ENCODE data around the gene ANKRD29. TPM values are rescaled to one million over a fixed set of nuclear protein-coding genes. Genes with fewer than 3 reads are reported as not detected.

ANKRD29 gene
- total and polyA plus RNA-seq, 2 of the 4 experiments (the other 2 are of a cell fraction) = 0.18 to 0.31 TPM

- TF ChIP-seq RCOR1 (IDR thresholded peaks at IDR 0.05; ENCODE audit: insufficient replicate concordance, low read length) (no peak), RAD21 (IDR thresholded peaks at IDR 0.05; ENCODE audit: low read length) (no peak), MXI1 (IDR thresholded peaks at IDR 0.05; ENCODE audit: borderline replicate concordance, low read depth, low read length) (no peak), CTCF (conservative IDR thresholded peaks at IDR 0.05; ENCODE audit: low read depth, low read length) (no peak), MAZ (IDR thresholded peaks at IDR 0.05; ENCODE audit: borderline replicate concordance, low read depth, low read length) (no peak), SMC3 (IDR thresholded peaks at IDR 0.05; ENCODE audit: low read depth, low read length) (no peak)
- TF ChIP-seq, protein P1, sequence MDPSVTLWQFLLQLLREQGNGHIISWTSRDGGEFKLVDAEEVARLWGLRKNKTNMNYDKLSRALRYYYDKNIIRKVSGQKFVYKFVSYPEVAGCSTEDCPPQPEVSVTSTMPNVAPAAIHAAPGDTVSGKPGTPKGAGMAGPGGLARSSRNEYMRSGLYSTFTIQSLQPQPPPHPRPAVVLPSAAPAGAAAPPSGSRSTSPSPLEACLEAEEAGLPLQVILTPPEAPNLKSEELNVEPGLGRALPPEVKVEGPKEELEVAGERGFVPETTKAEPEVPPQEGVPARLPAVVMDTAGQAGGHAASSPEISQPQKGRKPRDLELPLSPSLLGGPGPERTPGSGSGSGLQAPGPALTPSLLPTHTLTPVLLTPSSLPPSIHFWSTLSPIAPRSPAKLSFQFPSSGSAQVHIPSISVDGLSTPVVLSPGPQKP (IDR thresholded peaks at IDR 0.05; ENCODE audit: borderline replicate concordance, low read depth, low read length) = no peak
- H4K91ac ChIP-seq (ENCODE audit: insufficient read depth, low read depth, low read length) = no peak overlapping the region
- no TSS peak for BruUV-seq (replicated peaks)
- no peak overlapping the region for H3K18ac ChIP-seq (ENCODE audit: low read depth, low read length)
- no peak overlapping the region for H2BK15ac ChIP-seq (ENCODE audit: low read depth, low read length)
- H3K27ac ChIP-seq (ENCODE audit: insufficient read depth, low read length) = no peak overlapping the region
- intact Hi-C loops (cut with micrococcal nuclease) = no loop called here
- H2BK120ac ChIP-seq (ENCODE audit: low read depth, low read length) = no peak overlapping the region
- no peaks in the 10 kb centered on the region for H3K4me1 ChIP-seq (ENCODE audit: control insufficient read depth, insufficient read depth, low read length)
- no peak overlapping the region for H2AFZ ChIP-seq (replicated peaks; ENCODE audit: low read length, poor library complexity)
- no peak overlapping the region for H4K5ac ChIP-seq (ENCODE audit: low read depth, low read length)
- POLR2A ChIA-PET (ENCODE audit: unreplicated experiment) = no interaction called here
- no peak overlapping the region for H3K56ac ChIP-seq (ENCODE audit: extremely low read depth, insufficient read depth, low read length)
- no peak overlapping the region for H3K4ac ChIP-seq (ENCODE audit: low read depth, low read length)
- no peaks in the 10 kb centered on the region for H3K9me3 ChIP-seq (ENCODE audit: control insufficient read depth, insufficient read depth, low read length)
- H3K36me3 ChIP-seq (ENCODE audit: control insufficient read depth, insufficient read depth, low read length) = no peaks in the 10 kb centered on the region
- CTCF ChIA-PET = no interaction called here
- no peak overlapping the region for H2BK20ac ChIP-seq (ENCODE audit: low read depth, low read length)
- no peak overlapping the region for H3K4me2 ChIP-seq (ENCODE audit: low read depth, low read length)
- H3K9ac ChIP-seq (ENCODE audit: low read depth, low read length) = no peak overlapping the region
- no peak overlapping the region for H2BK5ac ChIP-seq (ENCODE audit: low read depth, low read length, poor library complexity, severe bottlenecking)
- WGBS, 2 experiments (ENCODE audit: extremely low coverage in 2 of 2, insufficient read length in 1 of 2) = no CpG with 5 or more reads among the region's 1 CpG
- DNase-seq = no peak
- H4K20me1 ChIP-seq (ENCODE audit: insufficient read depth, low read length) = no peaks in the 10 kb centered on the region
- no peaks in the 10 kb centered on the region for H3K9me1 ChIP-seq (ENCODE audit: insufficient read depth, low read length)
- dilution Hi-C loops (cut with HindIII; ENCODE audit: low sequenced_read_pairs, unreplicated experiment) = no loop called here
- no peak for ATAC-seq (ENCODE audit: low read depth)
- peaks cover 41% of the 10 kb centered on the region for H3K27me3 ChIP-seq (ENCODE audit: control insufficient read depth, insufficient read depth, low read length)
- no peak overlapping the region for H4K8ac ChIP-seq (ENCODE audit: low read depth in 2 of 2, low read length in 2 of 2)
- no peaks in the 10 kb centered on the region for H3K79me1 ChIP-seq (ENCODE audit: low read depth in 1 of 2, low read length in 2 of 2)
- H3K14ac ChIP-seq (replicated peaks; ENCODE audit: low read depth, low read length) = no peak overlapping the region
- no peak overlapping the region for H2AK9ac ChIP-seq (replicated peaks; ENCODE audit: low read depth, low read length, poor library complexity)
- H3K23ac ChIP-seq (ENCODE audit: low read depth, low read length) = no peak overlapping the region
- in situ Hi-C loops (cut with MboI; ENCODE audit: low sequenced_read_pairs) = no loop called here
- no peak overlapping the region for H2AK5ac ChIP-seq (ENCODE audit: low read depth, low read length)
- H3K4me3 ChIP-seq (ENCODE audit: insufficient read depth, low read depth, low read length) = no peak overlapping the region
Observed at GRCh38 chr18:23682472-23682871, 19.8 kb upstream of the ANKRD29 start.

Data from IMR-90 (cell line).